Measurements from ENCODE around the gene EMD.

DNA sequence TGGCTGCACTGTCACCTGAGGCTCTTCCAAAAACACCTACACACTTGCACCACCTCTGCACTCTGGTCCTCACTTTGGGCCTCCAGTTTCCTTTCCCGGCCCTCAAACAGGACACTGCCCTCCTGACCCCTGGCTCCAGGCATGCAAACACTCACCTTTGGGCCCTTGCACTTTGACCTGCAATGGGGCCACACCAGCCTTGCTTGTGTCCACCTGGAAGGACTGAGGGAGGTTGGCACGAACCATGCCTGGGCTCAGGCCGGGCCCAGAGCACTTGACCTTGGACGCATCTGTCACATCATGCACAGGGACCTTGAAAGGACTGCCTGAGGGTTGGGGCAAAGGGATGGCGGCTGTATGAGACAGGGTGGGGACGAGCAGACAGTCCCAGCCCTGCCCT is 20.3 kb upstream of the EMD start:
- TF ChIP-seq, protein P1, sequence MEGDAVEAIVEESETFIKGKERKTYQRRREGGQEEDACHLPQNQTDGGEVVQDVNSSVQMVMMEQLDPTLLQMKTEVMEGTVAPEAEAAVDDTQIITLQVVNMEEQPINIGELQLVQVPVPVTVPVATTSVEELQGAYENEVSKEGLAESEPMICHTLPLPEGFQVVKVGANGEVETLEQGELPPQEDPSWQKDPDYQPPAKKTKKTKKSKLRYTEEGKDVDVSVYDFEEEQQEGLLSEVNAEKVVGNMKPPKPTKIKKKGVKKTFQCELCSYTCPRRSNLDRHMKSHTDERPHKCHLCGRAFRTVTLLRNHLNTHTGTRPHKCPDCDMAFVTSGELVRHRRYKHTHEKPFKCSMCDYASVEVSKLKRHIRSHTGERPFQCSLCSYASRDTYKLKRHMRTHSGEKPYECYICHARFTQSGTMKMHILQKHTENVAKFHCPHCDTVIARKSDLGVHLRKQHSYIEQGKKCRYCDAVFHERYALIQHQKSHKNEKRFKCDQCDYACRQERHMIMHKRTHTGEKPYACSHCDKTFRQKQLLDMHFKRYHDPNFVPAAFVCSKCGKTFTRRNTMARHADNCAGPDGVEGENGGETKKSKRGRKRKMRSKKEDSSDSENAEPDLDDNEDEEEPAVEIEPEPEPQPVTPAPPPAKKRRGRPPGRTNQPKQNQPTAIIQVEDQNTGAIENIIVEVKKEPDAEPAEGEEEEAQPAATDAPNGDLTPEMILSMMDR (conservative IDR thresholded peaks at IDR 0.05 in 1 of 2, IDR thresholded peaks at IDR 0.05 in 1 of 2; ENCODE audit: low read depth in 1 of 2, low read length in 2 of 2): no peak
- TF ChIP-seq EZH2 (IDR thresholded peaks at IDR 0.05; ENCODE audit: low read length, missing control alignments): no peak

Measured in fibroblast of lung (primary cell).